ENCODE results near the gene RIT1. TPM values are rescaled to one million over a fixed set of nuclear protein-coding genes. Genes with fewer than 3 reads are reported as not detected.

RIT1 gene
- total and polyA plus RNA-seq, 12 donors, result 10.3 to 54.0 (median 28.7) TPM

DNA sequence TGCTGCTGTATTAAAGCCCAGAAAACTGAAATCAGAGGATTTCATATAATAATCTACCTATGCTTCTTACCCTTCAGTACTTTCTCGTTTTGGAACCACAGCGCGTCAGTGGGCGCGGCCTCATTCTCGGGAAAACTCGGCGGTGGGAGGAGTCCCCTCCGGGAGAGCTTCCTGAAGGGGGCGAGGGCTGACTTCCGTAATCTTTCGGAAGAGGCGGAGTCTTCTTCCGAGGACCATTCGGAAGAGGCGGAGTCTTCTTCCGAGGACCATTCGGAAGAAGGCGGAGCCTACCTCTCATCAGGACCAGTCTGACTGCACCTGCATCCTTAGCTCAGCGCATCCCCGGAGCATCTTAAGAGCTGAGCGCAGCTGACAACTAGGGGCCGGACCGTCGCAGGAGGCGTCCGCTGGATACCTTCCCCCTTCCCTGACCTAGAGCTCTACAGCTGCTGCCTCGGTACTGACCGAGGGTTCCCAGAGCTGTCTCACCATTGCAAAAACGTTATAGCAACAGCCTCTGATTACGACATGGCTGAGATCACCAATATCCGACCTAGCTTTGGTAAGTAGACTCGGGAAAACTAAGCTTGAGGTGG is 51.8 kb downstream of the RIT1 start, which contains the start of gene SYT11:
Gene SYT11, plus strand, starts transcription at position 334 of the 596 bp plus-strand sequence. Its CDS starts 195 bp downstream, at position 529.
- DNase-seq, result peak; percentile 93 to 98 (median 96)
- Histone ChIP-seq H3K27me3 (no peaks in the 10 kb centered on the region), H3K27ac (peak within 1 kb of the TSS; percentile 63 to 92 (median 79)), H3K9me3 (replicated peaks in 1 of 3) (no peaks in the 10 kb centered on the region), H3K4me1 (replicated peaks in 1 of 2) (peaks cover 7 to 10% of the 10 kb centered on the region in 2 donors), H3K36me3 (replicated peaks in 1 of 2) (peaks cover 0 to 6% of the 10 kb centered on the region in 2 donors), H3K4me3 (peak within 1 kb of the TSS in 3 of 4 donors; percentile 15 to 53 (median 42))
- WGBS, 4 donors, result 0 to 1% (median 1%) methylated on average over 19 to 33 of the region's 33 CpGs
- TF ChIP-seq POLR2A (IDR thresholded peaks at IDR 0.05) (no peak), CTCF (IDR thresholded peaks at IDR 0.05) (no peak)
- intact Hi-C loops (cut with DNase I), result no loop called here

GRCh38 chr1:155858800-155859233 is 52.3 kb downstream of the RIT1 start:
- no peak for TF ChIP-seq POLR2A (IDR thresholded peaks at IDR 0.05)
- no peak for TF ChIP-seq CTCF (IDR thresholded peaks at IDR 0.05)
- Histone ChIP-seq H3K27me3 (no peaks in the 10 kb centered on the region), H3K4me1 (replicated peaks in 1 of 2) (peaks cover 7 to 10% of the 10 kb centered on the region in 2 donors), H3K9me3 (replicated peaks in 1 of 3) (no peaks in the 10 kb centered on the region), H3K4me3 (peak overlapping the region in 3 of 4 donors; percentile 15 to 53 (median 42)), H3K27ac (peak overlapping the region; percentile 63 to 92 (median 79)), H3K36me3 (replicated peaks in 1 of 2) (peaks cover 0 to 11% of the 10 kb centered on the region in 2 donors)
- intact Hi-C loops (cut with DNase I), result no loop called here
- peak in 6 of 7 donors; percentile 23 to 71 (median 40) for DNase-seq
- WGBS, 4 donors, result 39 to 56% (median 47%) methylated on average over 12 of the region's 12 CpGs

DNA sequence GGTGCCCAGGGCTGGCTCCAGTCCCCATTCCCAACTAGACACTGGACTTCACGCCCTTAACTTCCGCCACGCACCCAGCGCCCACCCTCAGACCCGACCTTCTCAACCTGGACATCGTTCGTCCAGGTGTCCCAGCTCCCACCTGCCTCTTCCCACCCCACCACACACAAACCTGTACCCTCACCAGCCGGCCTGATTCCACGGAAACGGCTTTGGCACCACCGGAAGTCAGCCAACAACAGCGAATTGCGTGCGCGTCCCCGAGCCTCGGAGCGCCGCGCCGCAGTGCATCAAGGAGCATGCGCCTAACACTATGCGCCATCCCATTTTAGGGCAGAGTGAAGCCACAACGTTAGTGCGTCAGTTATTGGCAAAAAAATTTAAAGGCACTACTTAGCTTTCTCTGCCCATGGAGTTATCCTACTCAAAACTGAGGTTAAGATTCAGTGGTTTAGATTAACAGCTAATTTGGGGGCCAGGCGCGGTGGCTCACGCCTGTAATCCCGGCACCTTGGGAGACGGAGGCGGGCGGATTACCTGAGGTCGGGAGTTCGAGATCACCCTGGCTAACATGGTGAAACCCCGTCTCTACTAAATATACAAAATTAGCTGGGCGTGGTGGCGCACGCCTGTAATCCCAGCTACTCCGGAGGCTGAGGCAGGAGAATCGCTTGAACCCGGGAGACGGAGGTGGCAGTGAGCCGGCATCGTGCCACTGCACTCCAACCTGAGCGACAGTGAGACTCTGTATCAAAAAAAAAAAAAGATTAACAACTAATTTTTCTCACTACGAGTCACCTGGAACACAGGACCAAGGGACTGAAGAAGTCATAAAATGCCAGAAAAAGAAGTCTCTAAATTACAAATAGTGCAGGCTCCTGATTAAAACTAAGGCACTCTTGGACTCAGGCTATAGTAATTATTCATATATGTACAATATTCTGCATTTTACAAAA is 53.9 kb downstream of the RIT1 start, which contains the start of gene GON4L:
Gene GON4L, minus strand, starts transcription at position 240 of the 956 bp plus-strand sequence. CDS start 3,434 bp downstream, outside the sequence.
- Histone ChIP-seq H3K4me3 (peak within 1 kb of the TSS in 3 of 4 donors; percentile 36 to 64 (median 48)), H3K27me3 (no peaks in the 10 kb centered on the region), H3K27ac (peak within 1 kb of the TSS in 4 of 5 donors; percentile 53 to 89 (median 75)), H3K9me3 (replicated peaks in 1 of 3) (no peaks in the 10 kb centered on the region), H3K36me3 (replicated peaks in 1 of 2) (peaks cover 0 to 25% of the 10 kb centered on the region in 2 donors), H3K4me1 (replicated peaks in 1 of 2) (peaks cover 7 to 10% of the 10 kb centered on the region in 2 donors)
- peak; percentile 87 to 95 (median 91) for DNase-seq
- WGBS, 4 donors, result 14 to 20% (median 17%) methylated on average over 37 to 46 of the region's 46 CpGs
- TF ChIP-seq POLR2A (IDR thresholded peaks at IDR 0.05) (peak in 1 of 2 donors; percentile 69), CTCF (IDR thresholded peaks at IDR 0.05) (no peak)
- intact Hi-C loops (cut with DNase I), result no loop called here

Data from adrenal gland (tissue), 12 donors.